Measurements from ENCODE around the gene RPS8. TPM values are rescaled to one million over a fixed set of nuclear protein-coding genes. Genes with fewer than 3 reads are reported as not detected.

Gene RPS8
- total RNA-seq, 2 experiments from 2014 or later, result 3,394 to 3,436 TPM

GRCh38 chr1:44747878-44748277, 27.5 kb upstream of the RPS8 start:
- no peak for ATAC-seq (ENCODE audit: poor library complexity)
- Mint-ChIP-seq H3K36me3 (ENCODE audit: low read depth) (no peaks in the 10 kb centered on the region), H3K4me3 (no peak overlapping the region), H3K27me3 (no peaks in the 10 kb centered on the region), H3K27ac (no peak overlapping the region), H3K4me1 (ENCODE audit: low read depth) (peaks cover 5% of the 10 kb centered on the region), H3K9me3 (no peaks in the 10 kb centered on the region)
- H3K9me3 ChIP-seq (ENCODE audit: control insufficient read depth in 1 of 2, insufficient read depth in 1 of 2, low read length in 2 of 2), result no peaks in the 10 kb centered on the region
- DNase-seq, result no peak
- H3K4me1 ChIP-seq (ENCODE audit: insufficient read depth, low read length), result peaks cover 8% of the 10 kb centered on the region
- intact Hi-C loops (cut with DNase I, micrococcal nuclease), result no loop called here
- no peak overlapping the region for H3K27ac ChIP-seq (ENCODE audit: low read depth in 1 of 2, low read length in 2 of 2)
- H3K36me3 ChIP-seq (ENCODE audit: insufficient read depth, low read length), result no peaks in the 10 kb centered on the region
- ChIA-PET CTCF (interaction anchor here (1.6 kb wide), 1 partner anchor 267 kb away, joined by 3 read pairs; no protein-coding TSS in a partner anchor), POLR2A (no interaction called here)
- TF ChIP-seq CTCF (IDR thresholded peaks at IDR 0.05), result no peak
- no peak overlapping the region for H3K4me3 ChIP-seq (ENCODE audit: low read length)
- no peaks in the 10 kb centered on the region for H3K27me3 ChIP-seq (ENCODE audit: control insufficient read depth in 1 of 2, insufficient read depth in 2 of 2, low read length in 2 of 2)

GRCh38 chr1:44757420-44757819, 17.9 kb upstream of the RPS8 start:
- no peaks in the 10 kb centered on the region for H3K4me1 Mint-ChIP-seq (ENCODE audit: low read depth)
- H3K36me3 ChIP-seq (ENCODE audit: insufficient read depth, low read length), result peaks cover 2% of the 10 kb centered on the region
- no peak overlapping the region for H3K4me3 ChIP-seq (ENCODE audit: low read length)
- ChIA-PET POLR2A (no interaction called here), CTCF (no interaction called here)
- no peak overlapping the region for H3K27ac ChIP-seq (ENCODE audit: low read depth in 1 of 2, low read length in 2 of 2)
- no peaks in the 10 kb centered on the region for H3K9me3 Mint-ChIP-seq
- no peaks in the 10 kb centered on the region for H3K36me3 Mint-ChIP-seq (ENCODE audit: low read depth)
- ATAC-seq (ENCODE audit: poor library complexity) (no peak), DNase-seq (no peak)
- intact Hi-C loops (cut with DNase I, micrococcal nuclease), result no loop called here
- no peak overlapping the region for H3K4me3 Mint-ChIP-seq
- no peaks in the 10 kb centered on the region for H3K9me3 ChIP-seq (ENCODE audit: control insufficient read depth in 1 of 2, insufficient read depth in 1 of 2, low read length in 2 of 2)
- H3K27me3 ChIP-seq (ENCODE audit: control insufficient read depth in 1 of 2, insufficient read depth in 2 of 2, low read length in 2 of 2), result no peaks in the 10 kb centered on the region
- H3K27me3 Mint-ChIP-seq, result no peaks in the 10 kb centered on the region
- TF ChIP-seq CTCF (IDR thresholded peaks at IDR 0.05), result no peak
- H3K27ac Mint-ChIP-seq, result no peak overlapping the region
- peaks cover 5% of the 10 kb centered on the region for H3K4me1 ChIP-seq (ENCODE audit: insufficient read depth, low read length)

- ChIA-PET CTCF (no interaction called here), POLR2A (interaction anchor here (1.6 kb wide), 1 partner anchor 16 kb away, joined by 5 read pairs; the partner anchor contains the start of gene RPS8)
- Histone ChIP-seq H3K27me3 (ENCODE audit: control insufficient read depth in 1 of 2, insufficient read depth in 2 of 2, low read length in 2 of 2) (no peaks in the 10 kb centered on the region), H3K36me3 (ENCODE audit: insufficient read depth, low read length) (peaks cover 4% of the 10 kb centered on the region), H3K4me3 (ENCODE audit: low read length) (no peak overlapping the region), H3K4me1 (ENCODE audit: insufficient read depth, low read length) (peaks cover 5% of the 10 kb centered on the region), H3K27ac (ENCODE audit: low read depth in 1 of 2, low read length in 2 of 2) (no peak overlapping the region), H3K9me3 (ENCODE audit: control insufficient read depth in 1 of 2, insufficient read depth in 1 of 2, low read length in 2 of 2) (no peaks in the 10 kb centered on the region)
- TF ChIP-seq CTCF (IDR thresholded peaks at IDR 0.05), result no peak
- no peak for ATAC-seq (ENCODE audit: poor library complexity)
- DNase-seq, result no peak
- H3K9me3 Mint-ChIP-seq, result no peaks in the 10 kb centered on the region
- H3K4me1 Mint-ChIP-seq (ENCODE audit: low read depth), result no peaks in the 10 kb centered on the region
- no peaks in the 10 kb centered on the region for H3K36me3 Mint-ChIP-seq (ENCODE audit: low read depth)
- H3K27me3 Mint-ChIP-seq, result no peaks in the 10 kb centered on the region
- no peak overlapping the region for H3K4me3 Mint-ChIP-seq
- no peak overlapping the region for H3K27ac Mint-ChIP-seq
- intact Hi-C loops (cut with DNase I, micrococcal nuclease), result no loop called here
Measured at GRCh38 chr1:44759077-44759476, 16.3 kb upstream of the RPS8 start.

Measured in CD4-positive, alpha-beta T cell (primary cell).